Endothelial cell of umbilical vein (primary cell): ENCODE measurements around the gene ZNF490. TPM values are rescaled to one million over a fixed set of nuclear protein-coding genes. Genes with fewer than 3 reads are reported as not detected.

Source experiments
- BruUV-seq: library from RNA; stranded (reverse); fragments of 400-500 nt; replicated peaks from 2 replicates; lab custom pipeline; 2021; lab: Mats Ljungman, UMichigan
- CTCF ChIA-PET: fragments of 300-600, 350-600 bp; sonication (Branson Sonifier 250); formaldehyde crosslinking; loops from one replicate; lab custom pipeline; 2021; ENCODE audit warnings: antibody characterized with exemption, inconsistent platforms; lab: Charles Lee
- POLR2A ChIA-PET: fragments of 300-600, 350-600 bp; sonication (Branson Sonifier 250); formaldehyde crosslinking; loops from one replicate; lab custom pipeline; 2021; ENCODE audit warnings: antibody characterized with exemption, inconsistent platforms; lab: Charles Lee
- DNase-seq: peaks from one replicate; pipeline ENCODE4 v3.0.0-alpha.2; 2011; ENCODE audit warnings: low read depth, low spot score
- FAIRE-seq: peaks from 2 replicates; lab custom pipeline; 2011; peaks lifted over from hg19 to GRCh38; lab: Jason Lieb, UNC
- H2AFZ ChIP-seq: 2 replicates; pipeline ENCODE4 v1.6.0; 2012; ENCODE audit warnings: low read depth, low read length, control low read depth, inconsistent platforms
- H3K27ac ChIP-seq: 2 replicates; pipeline ENCODE4 v1.5.1; 2011; ENCODE audit warnings: low read depth, mild to moderate bottlenecking, control low read depth, low read length, moderate library complexity; ENCODE audit not compliant: insufficient read depth
- H3K27me3 ChIP-seq, 2 experiments: 2 replicates each; pipeline versions ENCODE4 v1.6.0 to v1.6.1; 2011; ENCODE audit warnings: low read length in 2 of 2, mixed read lengths in 1 of 2; ENCODE audit not compliant: control insufficient read depth in 2 of 2, insufficient read depth in 2 of 2
- H3K36me3 ChIP-seq, 2 experiments: 2 replicates in 1 of 2; 3 replicates in 1 of 2; pipeline ENCODE4 v1.5.1; 2011; ENCODE audit warnings: low read length in 2 of 2, mild to moderate bottlenecking in 1 of 2, moderate library complexity in 1 of 2; ENCODE audit not compliant: control insufficient read depth in 2 of 2, insufficient read depth in 2 of 2; ENCODE audit errors: extremely low read depth in 1 of 2
- H3K4me1 ChIP-seq: 3 replicates; pipeline ENCODE4 v1.5.1; 2011; ENCODE audit warnings: mild to moderate bottlenecking, low read length; ENCODE audit not compliant: control insufficient read depth, insufficient read depth; ENCODE audit errors: extremely low read depth
- H3K4me2 ChIP-seq: 2 replicates; pipeline ENCODE4 v1.6.1; 2011; ENCODE audit warnings: low read length, control low read depth, mixed read lengths; ENCODE audit not compliant: insufficient read depth
- H3K4me3 ChIP-seq, 3 experiments: fragments of 200-600 bp in 1 of 3; sonication (generic), shearing (Covaris generic) in 1 of 3; replicated peaks in 1 of 3; 2 replicates each; pipeline ENCODE4 v1.5.1; 2011 to 2016; ENCODE audit warnings: control low read depth in 3 of 3, low read length in 3 of 3, mild to moderate bottlenecking in 2 of 3, inconsistent platforms in 1 of 3, low read depth in 1 of 3, moderate library complexity in 1 of 3; ENCODE audit not compliant: insufficient read depth in 1 of 3
- H3K79me2 ChIP-seq: 2 replicates; pipeline ENCODE4 v1.6.0; 2012; ENCODE audit warnings: low read length, inconsistent platforms; ENCODE audit not compliant: control insufficient read depth, insufficient read depth
- H3K9ac ChIP-seq: replicated peaks from 2 replicates; pipeline ENCODE3; 2011; ENCODE audit warnings: low read length, control low read depth; ENCODE audit not compliant: insufficient read depth; ENCODE audit errors: extremely low read depth
- H3K9me1 ChIP-seq: replicated peaks from 3 replicates; pipeline ENCODE4 v1.6.0; 2011; ENCODE audit warnings: mild to moderate bottlenecking, low read length; ENCODE audit not compliant: control insufficient read depth, insufficient read depth; ENCODE audit errors: extremely low read depth
- H3K9me3 ChIP-seq: replicated peaks from 2 replicates; pipeline ENCODE4 v1.5.1; 2012; ENCODE audit warnings: low read length, inconsistent platforms; ENCODE audit not compliant: control insufficient read depth, insufficient read depth
- H4K20me1 ChIP-seq: replicated peaks from 2 replicates; pipeline ENCODE3; 2011; ENCODE audit warnings: mild to moderate bottlenecking, low read length; ENCODE audit not compliant: control insufficient read depth, insufficient read depth; ENCODE audit errors: extremely low read depth
- EZH2 ChIP-seq: IDR thresholded peaks from 2 replicates; pipeline ENCODE4 v1.6.1; 2012; ENCODE audit warnings: borderline replicate concordance, low read depth, mild to moderate bottlenecking, moderate library complexity, low read length, inconsistent platforms; ENCODE audit not compliant: severe bottlenecking
- FOS ChIP-seq: IDR thresholded peaks from 2 replicates; pipeline ENCODE4 v1.6.1; 2011; ENCODE audit warnings: mild to moderate bottlenecking, low read length, moderate library complexity, borderline replicate concordance; ENCODE audit not compliant: insufficient read depth
- GATA2 ChIP-seq: IDR thresholded peaks from 2 replicates; pipeline ENCODE4 v1.7.0; 2011; ENCODE audit warnings: low read depth, mild to moderate bottlenecking, moderate library complexity, mixed read lengths, low read length; ENCODE audit not compliant: insufficient read length, insufficient read depth
- JUN ChIP-seq: IDR thresholded peaks from 2 replicates; pipeline ENCODE4 v1.6.1; 2011; ENCODE audit warnings: borderline replicate concordance, low read depth; ENCODE audit not compliant: insufficient read length, insufficient read depth
- MYC ChIP-seq: IDR thresholded peaks from one replicate; pipeline ENCODE4 v1.6.1; 2011; ENCODE audit warnings: mild to moderate bottlenecking, low read depth, low read length
- POLR2A ChIP-seq: IDR thresholded peaks from 2 replicates; pipeline ENCODE4 v1.6.1; 2012; ENCODE audit warnings: low read depth, mild to moderate bottlenecking, control low read depth, low read length
- POLR2AphosphoS5 ChIP-seq: IDR thresholded peaks from 2 replicates; pipeline ENCODE4 v1.6.1; 2012; ENCODE audit warnings: low read depth, mild to moderate bottlenecking, control low read depth, low read length, moderate library complexity; ENCODE audit not compliant: insufficient read depth
- dilution Hi-C: fragments of 300-500 bp; cut with MboI; formaldehyde crosslinking; loops from one replicate; pipeline ENCODE4 v1.15.0; 2019; ENCODE audit warnings: low sequenced_read_pairs; ENCODE audit not compliant: extremely low pct_ligation_motif_present
- intact Hi-C: fragments of 100-400 bp; cut with micrococcal nuclease; formaldehyde crosslinking; loops from one replicate; pipeline ENCODE4 v1.10.0; 2022
- polyA plus RNA-seq, 4 experiments: library from polyadenylated mRNA; depleted of rRNA in 3 of 4; stranded (reverse) in 3 of 4; unstranded in 1 of 4; fragments of >200 nt; gene quantifications; 2 replicates each; pipeline versions ENCODE4 v1.2.1 to v1.2.3, GENCODE V29; 2011 to 2012; ENCODE audit warnings: missing spikeins in 1 of 4
- total RNA-seq: library from RNA; stranded (reverse); gene quantifications from 2 replicates; pipeline ENCODE4 v1.2.3, GENCODE V29; 2021
- TF ChIP-seq, protein P1 (sequence below): IDR thresholded peaks from 2 replicates; pipeline ENCODE4 v1.6.1; 2011; ENCODE audit not compliant: insufficient read depth, insufficient read length
- TF ChIP-seq, protein P2 (sequence below), 2 donors: IDR thresholded peaks; 1 replicate in 1 of 2; 2 replicates in 1 of 2; pipeline ENCODE4 v1.5.1; 2011; ENCODE audit warnings: low read length in 2 of 2, mild to moderate bottlenecking in 2 of 2, moderate library complexity in 2 of 2, control low read depth in 1 of 2, inconsistent platforms in 1 of 2, low read depth in 1 of 2; ENCODE audit not compliant: insufficient read depth in 1 of 2; ENCODE audit errors: extremely low read depth in 1 of 2

The ZNF490 gene
- total and polyA plus RNA-seq, 2 donors (not counting 3 experiments of a cell fraction or from before 2014, with no cell fraction given) = 1.4 to 5.7 TPM

DNA sequence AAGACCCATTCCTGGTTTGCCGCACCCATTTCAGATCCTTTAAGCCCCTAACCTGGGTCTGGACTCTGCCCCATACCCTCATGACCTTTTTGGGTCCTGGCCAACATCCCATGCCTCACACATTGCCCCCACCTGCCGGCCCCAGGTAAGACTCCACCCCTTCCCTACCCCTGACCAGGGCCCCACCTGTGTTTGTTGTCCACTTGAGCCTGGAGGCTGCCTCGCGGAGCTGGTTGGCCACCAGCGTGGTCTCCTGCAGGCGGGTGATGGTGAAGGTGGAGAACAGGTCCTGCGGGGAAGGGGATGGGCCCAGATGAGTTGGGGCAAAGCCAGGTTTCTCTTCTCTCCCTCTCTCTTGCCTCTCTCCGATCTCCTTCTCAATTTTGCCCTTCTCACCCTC lies 36.4 kb upstream of the ZNF490 start:
- no peaks in the 10 kb centered on the region for H3K27me3 ChIP-seq
- dilution Hi-C loops = no loop called here
- H2AFZ ChIP-seq = no peak overlapping the region
- H3K4me1 ChIP-seq = no peaks in the 10 kb centered on the region
- ChIA-PET POLR2A (interaction anchor here (1.3 kb wide), 1 partner anchor 36 kb away, joined by 4 read pairs; the partner anchor contains the start of genes ZNF490 and ZNF791), CTCF (interaction anchor here (0.7 to 2.1 kb wide), 2 partner anchors 25 to 68 kb away, joined by 4 to 7 read pairs; no protein-coding TSS in a partner anchor)
- no peaks in the 10 kb centered on the region for H3K79me2 ChIP-seq
- TF ChIP-seq POLR2A = no peak
- no peak for TF ChIP-seq MYC
- TF ChIP-seq, protein P1, sequence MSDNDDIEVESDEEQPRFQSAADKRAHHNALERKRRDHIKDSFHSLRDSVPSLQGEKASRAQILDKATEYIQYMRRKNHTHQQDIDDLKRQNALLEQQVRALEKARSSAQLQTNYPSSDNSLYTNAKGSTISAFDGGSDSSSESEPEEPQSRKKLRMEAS = no peak
- no peak for TF ChIP-seq GATA2
- TF ChIP-seq EZH2 = no peak
- no peak for TF ChIP-seq JUN
- TF ChIP-seq FOS = no peak
- TF ChIP-seq POLR2AphosphoS5 = no peak
- TF ChIP-seq, protein P2, sequence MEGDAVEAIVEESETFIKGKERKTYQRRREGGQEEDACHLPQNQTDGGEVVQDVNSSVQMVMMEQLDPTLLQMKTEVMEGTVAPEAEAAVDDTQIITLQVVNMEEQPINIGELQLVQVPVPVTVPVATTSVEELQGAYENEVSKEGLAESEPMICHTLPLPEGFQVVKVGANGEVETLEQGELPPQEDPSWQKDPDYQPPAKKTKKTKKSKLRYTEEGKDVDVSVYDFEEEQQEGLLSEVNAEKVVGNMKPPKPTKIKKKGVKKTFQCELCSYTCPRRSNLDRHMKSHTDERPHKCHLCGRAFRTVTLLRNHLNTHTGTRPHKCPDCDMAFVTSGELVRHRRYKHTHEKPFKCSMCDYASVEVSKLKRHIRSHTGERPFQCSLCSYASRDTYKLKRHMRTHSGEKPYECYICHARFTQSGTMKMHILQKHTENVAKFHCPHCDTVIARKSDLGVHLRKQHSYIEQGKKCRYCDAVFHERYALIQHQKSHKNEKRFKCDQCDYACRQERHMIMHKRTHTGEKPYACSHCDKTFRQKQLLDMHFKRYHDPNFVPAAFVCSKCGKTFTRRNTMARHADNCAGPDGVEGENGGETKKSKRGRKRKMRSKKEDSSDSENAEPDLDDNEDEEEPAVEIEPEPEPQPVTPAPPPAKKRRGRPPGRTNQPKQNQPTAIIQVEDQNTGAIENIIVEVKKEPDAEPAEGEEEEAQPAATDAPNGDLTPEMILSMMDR (IDR thresholded peaks at IDR 0.05; ENCODE audit: extremely low read depth in 1 of 2, insufficient read depth in 1 of 2, low read depth in 1 of 2, low read length in 2 of 2) = no peak
- no peak overlapping the region for H3K9ac ChIP-seq
- H3K9me1 ChIP-seq = no peaks in the 10 kb centered on the region
- no peak for DNase-seq
- H3K27ac ChIP-seq = no peak overlapping the region
- BruUV-seq = no TSS peak
- H3K4me2 ChIP-seq = no peak overlapping the region
- H3K4me3 ChIP-seq = no peak overlapping the region
- no peaks in the 10 kb centered on the region for H3K36me3 ChIP-seq
- H4K20me1 ChIP-seq = no peaks in the 10 kb centered on the region
- H3K9me3 ChIP-seq = no peaks in the 10 kb centered on the region
- intact Hi-C loops = no loop called here
- no peak for FAIRE-seq
